Pancreas (tissue), 10 donors: Measurements from ENCODE around the gene FNDC8. TPM values are rescaled to one million over a fixed set of nuclear protein-coding genes. Genes with fewer than 3 reads are reported as not detected.

ENCODE experiments used
- ATAC-seq, 4 donors: fragments of 200-7000 bp; cut with Tn5 transposase; one replicate each; pipeline versions ENCODE4 v1.8.0 to v1.9.1; 2020; ENCODE audit warnings: mild to moderate bottlenecking in 4 of 4, moderate library complexity in 4 of 4
- DNase-seq, 6 donors: peaks; one replicate each; pipeline ENCODE4 v3.0.0-alpha.2; 2020
- FAIRE-seq: peaks from 2 replicates; lab custom pipeline; 2012; peaks lifted over from hg19 to GRCh38; lab: Jason Lieb, UNC
- H3K27ac ChIP-seq, 4 donors: fragments of 200-600 bp; sonication (generic); 1 replicate in 3 of 4; 2 replicates in 1 of 4; pipeline versions ENCODE4 v1.5.0 to v1.8.0; 2020
- H3K27me3 ChIP-seq, 4 donors: fragments of 200-600 bp; one replicate each; pipeline ENCODE4 v1.8.0; 2021
- H3K36me3 ChIP-seq, 3 donors: fragments of 200-600 bp; sonication (generic) in 1 of 3; one replicate each; pipeline versions ENCODE4 v1.5.0 to v1.8.0; 2020 to 2021
- H3K4me1 ChIP-seq, 3 donors: fragments of 200-600 bp; one replicate each; pipeline ENCODE4 v1.8.0; 2021
- H3K4me3 ChIP-seq, 4 donors: fragments of 200-600 bp; sonication (generic) in 2 of 4; one replicate each; pipeline versions ENCODE4 v1.5.0 to v1.8.0; 2020 to 2021
- H3K9me3 ChIP-seq, 4 donors: fragments of 200-600 bp; one replicate each; pipeline ENCODE4 v1.8.0; 2021
- CTCF ChIP-seq, 4 donors: fragments of 200-600 bp; sonication (generic) in 3 of 4; IDR thresholded peaks; one replicate each; pipeline versions ENCODE4 v1.5.0 to v1.8.0; 2021; ENCODE audit warnings: antibody characterized with exemption in 4 of 4
- WGBS, 2 donors: extraction: QIAGEN DNeasy Blood & Tissue Kit; methylation state at CpG; one replicate each; pipeline ENCODE4 v1.1.7; 2013; 5-methylcytosine and 5-hydroxymethylcytosine counted together
- intact Hi-C, 3 donors: fragments of 100-400 bp; cut with DNase I; formaldehyde crosslinking; loops; one replicate each; pipeline versions ENCODE4 v1.11.1 to v1.14.2; 2022
- polyA plus RNA-seq, 2 donors: library from polyadenylated mRNA; stranded (reverse); fragments of 200-250 nt; gene quantifications; one replicate each; pipeline ENCODE4 v1.2.3, GENCODE V29; 2013
- total RNA-seq, 6 donors: library from RNA; stranded (reverse); fragmentation: NEBNext Ultra II Directional in 4 of 6; extraction: Animal tissue kit (Norgen Biotek cat#: 25700) in 4 of 6; gene quantifications; one replicate each; pipeline versions ENCODE4 v1.2.1 to v1.2.4, GENCODE V29; 2021 to 2023
- donor health status: healthy with polysubstance abuse.
- donor health status: DM: no; HTN: no; CAD: no; lungs with moderate emphysema.
- donor health status: DM: no; HTN: no; CAD: no.
- donor health status: control.
- donor health status: control.
- donor health status: Bipolar disorder and iron deficiency.
- donor health status: DM: yes; HTN: yes; CAD: no.
- donor health status: DM: no; HTN: no; CAD: no.
- donor health status: DM: no; HTN: no; CAD: no.
- donor health status: DM: yes; HTN: yes; CAD: no.

The FNDC8 gene
- total RNA-seq (not detected), polyA plus RNA-seq (not detected)

- no peak for TF ChIP-seq CTCF (IDR thresholded peaks at IDR 0.05)
- peaks cover 0 to 8% (median 0%) of the 10 kb centered on the region in 3 donors for H3K4me1 ChIP-seq
- H3K4me3 ChIP-seq = no peak within 1 kb of the TSS
- no peak for DNase-seq
- no peak within 1 kb of the TSS for H3K27ac ChIP-seq
- H3K27me3 ChIP-seq = no peaks in the 10 kb centered on the region
- no peak for ATAC-seq
- FAIRE-seq = no peak
- H3K36me3 ChIP-seq = no peaks in the 10 kb centered on the region
- WGBS, 2 donors = 88 to 92% methylated on average over 3 of the region's 3 CpGs
- intact Hi-C loops = loop anchor here in 1 of 3 donors (10.0 kb wide), 1 partner anchor 127 kb away; no protein-coding TSS in a partner anchor
- H3K9me3 ChIP-seq = no peaks in the 10 kb centered on the region
Observed at GRCh38 chr17:35121315-35121714, at the start of gene FNDC8. FNDC8 (plus strand) TSS chr17:35121615; CDS start chr17:35121694, 79 bp downstream.

- Histone ChIP-seq H3K27me3 (no peaks in the 10 kb centered on the region), H3K36me3 (no peaks in the 10 kb centered on the region), H3K4me1 (peaks cover 4 to 40% (median 38%) of the 10 kb centered on the region in 3 donors), H3K9me3 (no peaks in the 10 kb centered on the region), H3K4me3 (no peak overlapping the region), H3K27ac (peak overlapping the region in 2 of 4 donors; percentile 64 to 66)
- intact Hi-C loops = no loop called here
- TF ChIP-seq CTCF (IDR thresholded peaks at IDR 0.05) = no peak
- FAIRE-seq = no peak
- no peak for DNase-seq
- no peak for ATAC-seq
- 86 to 91% methylated on average over 3 of the region's 3 CpGs for WGBS, 2 donors
Observed at GRCh38 chr17:35073183-35073790, 48.1 kb upstream of the FNDC8 start.

DNA sequence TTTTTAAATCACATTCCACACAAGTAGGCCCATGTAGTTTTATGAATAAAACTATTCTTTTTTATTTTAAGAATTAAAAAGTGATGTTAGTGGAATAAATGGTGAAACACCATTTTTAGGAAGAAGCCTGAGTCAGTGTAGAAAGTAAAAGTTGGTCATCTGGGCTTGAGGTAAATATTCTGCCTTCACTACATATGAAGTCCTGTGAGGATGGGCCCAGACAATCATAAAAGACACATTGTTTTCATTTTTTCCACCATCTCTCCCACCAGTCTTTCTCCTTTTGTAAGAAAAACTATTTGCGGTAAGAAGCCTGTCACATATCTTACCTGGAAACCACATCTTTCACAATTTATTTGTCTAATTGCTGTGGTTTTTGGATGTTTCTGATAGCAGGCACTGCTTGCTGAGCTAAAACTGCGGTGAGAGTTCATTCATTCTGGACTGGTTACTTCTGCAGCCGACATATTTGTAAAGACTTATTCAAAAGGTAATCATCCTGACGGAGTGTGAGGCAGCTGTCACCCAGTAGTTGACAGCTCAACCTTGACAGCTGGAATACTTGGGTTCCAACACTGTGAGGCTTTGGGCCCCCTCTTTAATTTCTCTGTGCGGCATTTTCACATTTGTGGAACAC is 47.3 kb upstream of the FNDC8 start:
- TF ChIP-seq CTCF (IDR thresholded peaks at IDR 0.05) = no peak
- ATAC-seq (peak in 2 of 4 donors; percentile 22 to 24), FAIRE-seq (no peak), DNase-seq (no peak)
- no peak overlapping the region for H3K4me3 ChIP-seq
- no peaks in the 10 kb centered on the region for H3K27me3 ChIP-seq
- WGBS, 2 donors = 34% methylated on average over 5 of the region's 5 CpGs
- no peaks in the 10 kb centered on the region for H3K9me3 ChIP-seq
- peaks cover 4 to 32% (median 30%) of the 10 kb centered on the region in 3 donors for H3K4me1 ChIP-seq
- intact Hi-C loops = no loop called here
- no peaks in the 10 kb centered on the region for H3K36me3 ChIP-seq
- H3K27ac ChIP-seq = peak overlapping the region in 2 of 4 donors; percentile 64 to 66

GRCh38 chr17:35074711-35075707 is 46.4 kb upstream of the FNDC8 start:
- ATAC-seq (peak; percentile 64 to 90 (median 82)), DNase-seq (no peak), FAIRE-seq (no peak)
- no peaks in the 10 kb centered on the region for H3K36me3 ChIP-seq
- H3K9me3 ChIP-seq = no peaks in the 10 kb centered on the region
- peak overlapping the region in 3 of 4 donors; percentile 11 to 66 (median 64) for H3K27ac ChIP-seq
- WGBS, 2 donors = 11 to 18% methylated on average over 2 of the region's 2 CpGs
- no peak for TF ChIP-seq CTCF (IDR thresholded peaks at IDR 0.05)
- intact Hi-C loops = loop anchor here in 1 of 3 donors (5.0 kb wide), 1 partner anchor 73 kb away; no protein-coding TSS in a partner anchor
- peaks cover 4 to 24% (median 23%) of the 10 kb centered on the region in 3 donors for H3K4me1 ChIP-seq
- peak overlapping the region in 1 of 4 donors; percentile 17 for H3K4me3 ChIP-seq
- no peaks in the 10 kb centered on the region for H3K27me3 ChIP-seq
